Measurements from ENCODE around the gene ASB18. TPM values are rescaled to one million over a fixed set of nuclear protein-coding genes. Genes with fewer than 3 reads are reported as not detected.

The ASB18 gene
- total RNA-seq, 4 donors from 2014 or later, result not detected

GRCh38 chr2:236244256-236244655 is 19.9 kb downstream of the ASB18 start:
- H3K36me3 ChIP-seq, result no peaks in the 10 kb centered on the region

GRCh38 chr2:236242057-236242495 is 22.1 kb downstream of the ASB18 start:
- Histone ChIP-seq H3K27ac (no peak overlapping the region), H3K36me3 (no peaks in the 10 kb centered on the region)

More at GRCh38 chr2:236244256-236244655, 19.9 kb downstream of the ASB18 start:
- Histone ChIP-seq H3K27ac (no peak overlapping the region), H3K27me3 (peaks cover 12% of the 10 kb centered on the region), H3K9me3 (no peaks in the 10 kb centered on the region), H3K4me1 (no peaks in the 10 kb centered on the region), H3K4me3 (no peak overlapping the region)
- 79% methylated on average over 5 of the region's 5 CpGs; no CpG with 5 or more reads in 1 of the 2 donors for WGBS, 2 donors (ENCODE audit: low coverage in 1 of 2)
- TF ChIP-seq EP300 (IDR thresholded peaks at IDR 0.05; ENCODE audit: low read depth) (no peak), POLR2A (IDR thresholded peaks at IDR 0.05) (no peak), POLR2AphosphoS5 (IDR thresholded peaks at IDR 0.05) (no peak)
- TF ChIP-seq, protein P1, sequence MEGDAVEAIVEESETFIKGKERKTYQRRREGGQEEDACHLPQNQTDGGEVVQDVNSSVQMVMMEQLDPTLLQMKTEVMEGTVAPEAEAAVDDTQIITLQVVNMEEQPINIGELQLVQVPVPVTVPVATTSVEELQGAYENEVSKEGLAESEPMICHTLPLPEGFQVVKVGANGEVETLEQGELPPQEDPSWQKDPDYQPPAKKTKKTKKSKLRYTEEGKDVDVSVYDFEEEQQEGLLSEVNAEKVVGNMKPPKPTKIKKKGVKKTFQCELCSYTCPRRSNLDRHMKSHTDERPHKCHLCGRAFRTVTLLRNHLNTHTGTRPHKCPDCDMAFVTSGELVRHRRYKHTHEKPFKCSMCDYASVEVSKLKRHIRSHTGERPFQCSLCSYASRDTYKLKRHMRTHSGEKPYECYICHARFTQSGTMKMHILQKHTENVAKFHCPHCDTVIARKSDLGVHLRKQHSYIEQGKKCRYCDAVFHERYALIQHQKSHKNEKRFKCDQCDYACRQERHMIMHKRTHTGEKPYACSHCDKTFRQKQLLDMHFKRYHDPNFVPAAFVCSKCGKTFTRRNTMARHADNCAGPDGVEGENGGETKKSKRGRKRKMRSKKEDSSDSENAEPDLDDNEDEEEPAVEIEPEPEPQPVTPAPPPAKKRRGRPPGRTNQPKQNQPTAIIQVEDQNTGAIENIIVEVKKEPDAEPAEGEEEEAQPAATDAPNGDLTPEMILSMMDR (IDR thresholded peaks at IDR 0.05), result no peak
- DNase-seq, result no peak
- intact Hi-C loops (cut with DNase I; ENCODE audit: low total_unique reads) (no loop called here), in situ Hi-C loops (cut with MboI; ENCODE audit: low pct_ligation_motif_present in 1 of 4, low pct_unique_long_range_greater_than_20kb in 1 of 4, low sequenced_read_pairs in 3 of 4) (no loop called here)

GRCh38 chr2:236241181-236242056 is 22.8 kb downstream of the ASB18 start:
- in situ Hi-C loops (cut with MboI; ENCODE audit: low pct_ligation_motif_present in 1 of 4, low pct_unique_long_range_greater_than_20kb in 1 of 4, low sequenced_read_pairs in 3 of 4), result no loop called here
- H3K27ac ChIP-seq, result no peak overlapping the region
- H3K4me1 ChIP-seq, result peaks cover 0 to 7% (median 0%) of the 10 kb centered on the region in 4 donors
- H3K36me3 ChIP-seq, result no peaks in the 10 kb centered on the region
- peaks cover 38% of the 10 kb centered on the region for H3K27me3 ChIP-seq
- intact Hi-C loops (cut with DNase I; ENCODE audit: low total_unique reads), result no loop called here
- H3K9me3 ChIP-seq, result no peaks in the 10 kb centered on the region
- DNase-seq, result no peak
- no peak overlapping the region for H3K4me3 ChIP-seq
- WGBS, 2 donors (ENCODE audit: low coverage in 1 of 2), result 78 to 79% methylated on average over 6 to 13 of the region's 13 CpGs
- no peak for TF ChIP-seq POLR2A (IDR thresholded peaks at IDR 0.05)
- no peak for TF ChIP-seq POLR2AphosphoS5 (IDR thresholded peaks at IDR 0.05)
- TF ChIP-seq, protein P1 (IDR thresholded peaks at IDR 0.05), result no peak
- no peak for TF ChIP-seq EP300 (IDR thresholded peaks at IDR 0.05; ENCODE audit: low read depth)

More at GRCh38 chr2:236242057-236242495, 22.1 kb downstream of the ASB18 start:
- H3K9me3 ChIP-seq, result no peaks in the 10 kb centered on the region
- in situ Hi-C loops (cut with MboI; ENCODE audit: low pct_ligation_motif_present in 1 of 4, low pct_unique_long_range_greater_than_20kb in 1 of 4, low sequenced_read_pairs in 3 of 4) (no loop called here), intact Hi-C loops (cut with DNase I; ENCODE audit: low total_unique reads) (no loop called here)
- no peak overlapping the region for H3K4me3 ChIP-seq
- TF ChIP-seq, protein P1 (IDR thresholded peaks at IDR 0.05), result no peak
- TF ChIP-seq EP300 (IDR thresholded peaks at IDR 0.05; ENCODE audit: low read depth), result no peak
- TF ChIP-seq POLR2AphosphoS5 (IDR thresholded peaks at IDR 0.05), result no peak
- TF ChIP-seq POLR2A (IDR thresholded peaks at IDR 0.05), result no peak
- H3K27me3 ChIP-seq, result peaks cover 32% of the 10 kb centered on the region
- WGBS, 2 donors (ENCODE audit: low coverage in 1 of 2), result 66 to 85% methylated on average over 4 to 8 of the region's 8 CpGs
- peaks cover 0 to under 1% (median 0%) of the 10 kb centered on the region in 4 donors for H3K4me1 ChIP-seq
- DNase-seq, result no peak

GRCh38 chr2:236240228-236240990 is 23.8 kb downstream of the ASB18 start:
- in situ Hi-C loops (cut with MboI; ENCODE audit: low pct_ligation_motif_present in 1 of 4, low pct_unique_long_range_greater_than_20kb in 1 of 4, low sequenced_read_pairs in 3 of 4) (no loop called here), intact Hi-C loops (cut with DNase I; ENCODE audit: low total_unique reads) (no loop called here)
- Histone ChIP-seq H3K4me3 (no peak overlapping the region), H3K9me3 (no peaks in the 10 kb centered on the region), H3K27me3 (peaks cover 48% of the 10 kb centered on the region), H3K27ac (no peak overlapping the region), H3K4me1 (peaks cover 0 to 10% (median 0%) of the 10 kb centered on the region in 4 donors), H3K36me3 (no peaks in the 10 kb centered on the region)
- TF ChIP-seq, protein P1 (IDR thresholded peaks at IDR 0.05), result no peak
- no peak for TF ChIP-seq POLR2AphosphoS5 (IDR thresholded peaks at IDR 0.05)
- TF ChIP-seq EP300 (IDR thresholded peaks at IDR 0.05; ENCODE audit: low read depth), result no peak
- no peak for TF ChIP-seq POLR2A (IDR thresholded peaks at IDR 0.05)
- 33 to 61% methylated on average over 1 to 15 of the region's 15 CpGs for WGBS, 2 donors (ENCODE audit: low coverage in 1 of 2)
- DNase-seq, result no peak

Measured in transverse colon (tissue), 4 donors.